ENCODE results near the gene PTPRN2.
"Not testable (repeated sequence)": the region's sequence is repeated elsewhere in the genome, so short reads cannot be mapped to it uniquely, and the experiment has no call there.

Gene PTPRN2

GRCh38 chr7:158264881-158265742 lies 322.5 kb downstream of the PTPRN2 start:
- DNase-seq (ENCODE audit: low read depth), result no peak

GRCh38 chr7:158263964-158264748 lies 323.5 kb downstream of the PTPRN2 start:
- DNase-seq (ENCODE audit: low read depth), result no peak

GRCh38 chr7:158263110-158263963 lies 324.3 kb downstream of the PTPRN2 start:
- no peak for DNase-seq (ENCODE audit: low read depth)

GRCh38 chr7:158262284-158263109 lies 325.1 kb downstream of the PTPRN2 start:
- DNase-seq (ENCODE audit: low read depth), result no peak

DNA sequence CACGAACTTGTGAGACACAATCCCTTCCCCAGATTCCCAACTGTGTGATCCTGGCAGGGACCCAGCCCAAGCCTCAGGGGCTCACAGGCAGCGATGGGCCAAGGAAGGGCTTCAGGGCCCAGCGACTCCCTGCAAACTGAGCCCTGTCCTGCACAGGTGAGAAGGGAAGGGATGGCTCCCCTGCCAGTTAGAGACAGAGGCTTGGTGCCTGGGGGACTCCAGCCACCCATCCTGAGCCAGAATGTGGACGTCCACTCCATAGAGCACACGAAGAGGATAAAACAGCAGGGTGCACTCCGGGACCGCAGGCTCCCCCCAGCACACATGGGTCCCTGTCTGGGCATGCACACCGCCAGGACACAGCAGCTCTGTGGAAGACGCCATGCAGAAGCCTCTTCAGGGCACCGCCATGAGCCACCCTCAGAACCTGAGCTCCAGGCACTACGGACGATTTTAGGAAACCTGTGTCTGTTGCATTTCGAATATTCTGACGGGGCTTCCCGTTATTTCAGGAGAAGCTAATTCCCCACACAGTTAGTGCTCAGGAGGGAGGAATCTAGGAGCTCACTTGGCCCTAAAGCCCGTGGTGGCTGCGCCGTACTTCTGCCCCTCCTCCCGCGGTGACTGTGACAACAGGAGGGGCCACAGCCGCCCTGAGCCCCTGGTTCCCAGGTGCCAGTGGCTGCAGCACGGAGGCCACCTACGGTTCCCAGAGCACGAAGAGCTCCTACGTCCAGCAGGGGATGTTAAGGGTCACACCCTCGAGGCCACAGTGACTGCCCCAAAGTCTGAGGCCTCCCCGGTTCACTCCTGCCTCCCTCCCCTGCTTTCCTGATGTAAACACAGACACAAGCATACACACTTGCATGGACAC lies 326.0 kb downstream of the PTPRN2 start:
- no peak for DNase-seq (ENCODE audit: low read depth)

- no peak for DNase-seq (ENCODE audit: low read depth)
These were observed 326.9 kb downstream of the PTPRN2 start for GRCh38 chr7:158260567-158261361.

DNA sequence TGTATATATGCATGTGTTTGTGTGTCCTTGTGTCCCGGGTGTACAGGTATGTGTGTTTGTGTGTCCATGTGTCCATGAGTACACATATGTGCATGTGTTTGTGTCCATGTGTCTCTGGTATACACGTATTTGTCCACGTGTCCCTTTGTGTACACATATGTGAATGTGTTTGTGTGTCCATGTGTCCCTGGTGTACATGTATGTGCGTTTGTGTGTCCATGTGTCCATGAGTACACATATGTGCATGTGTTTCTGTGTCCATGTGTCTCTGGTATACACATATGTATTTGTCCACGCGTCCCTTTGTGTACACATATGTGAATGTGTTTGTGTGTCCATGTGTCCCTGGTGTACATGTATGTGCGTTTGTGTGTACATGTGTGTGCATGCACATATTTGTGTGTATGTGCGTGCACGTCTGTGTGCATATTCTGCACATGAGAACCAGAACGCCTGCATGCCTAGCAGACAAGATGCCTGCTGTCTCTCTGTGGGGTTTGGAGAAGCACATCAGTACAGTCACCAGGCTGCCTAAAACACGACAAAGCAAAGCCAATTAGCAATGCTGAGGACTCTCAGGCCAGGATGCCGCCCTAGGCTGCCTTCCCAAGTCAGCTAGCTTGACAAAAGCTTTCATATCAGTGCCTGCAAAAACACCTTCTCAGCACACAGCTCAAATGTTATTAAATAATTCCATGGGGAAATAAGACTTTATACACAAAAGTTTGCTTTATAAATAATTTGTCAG lies 327.8 kb downstream of the PTPRN2 start:
- no peak for DNase-seq (ENCODE audit: low read depth)

- no peak for DNase-seq (ENCODE audit: low read depth)
These were observed 328.5 kb downstream of the PTPRN2 start for GRCh38 chr7:158259141-158259540.

DNA sequence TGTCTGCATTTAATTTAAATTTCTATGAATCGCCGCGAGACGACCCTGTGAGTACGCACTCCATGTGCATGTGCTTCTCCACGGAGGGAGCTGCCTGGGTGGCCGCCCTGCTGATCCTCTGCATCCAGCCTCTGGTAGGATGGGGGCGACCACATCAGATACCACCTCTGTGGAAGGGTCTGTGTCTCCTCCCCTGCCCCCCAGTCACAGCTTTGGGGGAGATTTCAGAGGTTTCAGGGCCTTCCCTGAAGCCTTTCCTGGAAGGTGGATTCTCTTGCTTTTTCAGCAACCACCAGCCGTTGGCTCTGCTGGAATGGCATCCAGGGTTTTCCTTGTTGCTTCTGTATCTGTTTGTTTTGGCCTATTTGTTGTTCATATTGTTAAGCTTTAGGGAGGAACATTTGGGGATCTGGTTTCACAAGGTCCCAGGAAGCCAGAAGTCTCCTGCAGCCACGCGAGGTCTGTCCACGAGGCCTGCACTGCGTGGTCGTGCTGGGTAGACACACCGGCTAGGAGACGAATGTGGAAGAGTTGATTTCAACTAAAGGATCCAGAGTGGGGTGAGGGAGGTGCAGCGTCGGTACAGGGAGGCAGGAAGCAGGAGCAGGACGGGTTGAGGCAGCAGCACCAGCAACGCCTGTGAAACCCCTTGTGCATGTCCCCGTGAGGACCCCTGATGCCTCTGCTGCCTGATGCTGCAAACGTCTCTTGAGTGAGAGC lies 329.1 kb downstream of the PTPRN2 start:
- no peak for DNase-seq (ENCODE audit: low read depth)

GRCh38 chr7:158257516-158258410 lies 329.9 kb downstream of the PTPRN2 start:
- DNase-seq (ENCODE audit: low read depth), result no peak

GRCh38 chr7:158257001-158257400 lies 330.6 kb downstream of the PTPRN2 start:
- DNase-seq (ENCODE audit: low read depth), result no peak

GRCh38 chr7:158256091-158256816 lies 331.4 kb downstream of the PTPRN2 start:
- no peak for DNase-seq (ENCODE audit: low read depth)

DNA sequence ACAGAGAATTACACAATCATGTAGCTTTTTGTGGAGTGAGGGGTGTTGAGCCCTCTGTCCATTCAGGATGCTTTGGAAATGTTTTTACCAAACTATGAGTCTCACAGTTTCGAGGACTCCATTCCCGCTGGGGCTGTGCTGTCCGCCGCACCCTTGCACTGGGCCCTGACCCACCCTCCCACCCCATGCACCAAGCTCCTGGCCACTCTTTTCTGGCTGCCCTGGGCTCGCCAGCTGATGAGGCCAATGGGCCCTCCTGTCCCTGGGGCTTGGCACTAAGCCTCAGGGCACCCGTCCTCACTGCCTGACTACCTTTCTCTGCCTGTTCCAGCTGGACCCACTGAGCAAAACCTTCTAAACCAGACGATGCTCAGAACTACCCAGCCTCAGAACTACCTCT lies 332.1 kb downstream of the PTPRN2 start:
- DNase-seq (ENCODE audit: low read depth), result no peak

- no peak for DNase-seq (ENCODE audit: low read depth)
These were observed 332.5 kb downstream of the PTPRN2 start for GRCh38 chr7:158255156-158255555.

DNA sequence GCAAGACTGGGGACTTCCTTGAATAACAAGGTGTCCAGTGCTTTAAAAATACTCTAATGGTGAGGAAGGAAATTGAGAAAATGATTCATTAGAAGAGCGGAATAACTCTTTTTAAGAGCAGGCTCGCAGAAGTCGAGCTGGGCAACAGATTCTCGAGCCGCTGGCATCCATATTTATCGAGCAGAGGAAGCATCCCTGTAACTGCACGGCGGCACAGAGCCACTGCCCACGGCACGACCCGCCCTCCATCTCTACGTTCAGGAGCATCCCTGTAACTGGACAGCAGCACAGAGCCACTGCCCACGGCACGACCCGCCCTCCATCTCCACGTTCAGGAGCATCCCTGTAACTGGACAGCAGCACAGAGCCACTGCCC lies 334.0 kb downstream of the PTPRN2 start:
- not testable (repeated sequence) for DNase-seq (ENCODE audit: low read depth)

All from stimulated activated CD8-positive, alpha-beta memory T cell treated with anti-CD3 and anti-CD28 coated beads, Interleukin-15, amount 100 ng/mL, for 24 hours (primary cell).